WI38 (cell line): Measurements from ENCODE around the gene CBLN3.

Source experiments
- H3K4me3 ChIP-seq: 2 replicates; pipeline ENCODE4 v1.5.1; 2011; ENCODE audit warnings: low read depth, mild to moderate bottlenecking, control low read depth, low read length
- CTCF ChIP-seq: IDR thresholded peaks from 2 replicates; pipeline ENCODE4 v1.5.1; 2012; ENCODE audit warnings: low read depth, mild to moderate bottlenecking, control low read depth, low read length

CBLN3 gene

GRCh38 chr14:24377126-24377525, 52.3 kb downstream of the CBLN3 start:
- no peak for TF ChIP-seq CTCF
- no peak overlapping the region for H3K4me3 ChIP-seq
